H1 (cell line): ENCODE measurements around the gene ZSCAN1. TPM values are rescaled to one million over a fixed set of nuclear protein-coding genes. Genes with fewer than 3 reads are reported as not detected.

Source experiments
- BCL11A ChIP-seq, 2 experiments: IDR thresholded peaks; one replicate each; pipeline ENCODE4 v1.6.1; 2011; ENCODE audit warnings: low read depth in 2 of 2, low read length in 2 of 2, mild to moderate bottlenecking in 2 of 2
- CHD2 ChIP-seq: IDR thresholded peaks from 2 replicates; pipeline ENCODE4 v1.6.1; 2012; ENCODE audit warnings: low read length, improper control_type of control experiment
- polyA plus RNA-seq, 7 experiments: library from polyadenylated mRNA; depleted of rRNA in 3 of 7; stranded (reverse) in 5 of 7; unstranded in 2 of 7; fragments of >200 nt in 5 of 7; fragments of 200-250 nt in 2 of 7; gene quantifications; 1 replicate in 5 of 7; 2 replicates in 1 of 7; 4 replicates in 1 of 7; pipeline versions ENCODE4 v1.2.1 to v1.2.3, GENCODE V29; 2011 to 2013; ENCODE audit warnings: missing spikeins in 2 of 7, mixed read lengths in 2 of 7
- total RNA-seq: library from RNA; stranded (reverse); fragmentation: NEBNext Ultra II Directional; extraction: Animal tissue kit (Norgen Biotek cat#: 25700); gene quantifications from 2 replicates; pipeline ENCODE4 v1.2.1, GENCODE V29; 2021

Gene ZSCAN1
- total and polyA plus RNA-seq, 2 of the 8 experiments (the other 6 are each of a cell fraction or from before 2014, with no cell fraction given), result 1.2 to 4.3 TPM

DNA sequence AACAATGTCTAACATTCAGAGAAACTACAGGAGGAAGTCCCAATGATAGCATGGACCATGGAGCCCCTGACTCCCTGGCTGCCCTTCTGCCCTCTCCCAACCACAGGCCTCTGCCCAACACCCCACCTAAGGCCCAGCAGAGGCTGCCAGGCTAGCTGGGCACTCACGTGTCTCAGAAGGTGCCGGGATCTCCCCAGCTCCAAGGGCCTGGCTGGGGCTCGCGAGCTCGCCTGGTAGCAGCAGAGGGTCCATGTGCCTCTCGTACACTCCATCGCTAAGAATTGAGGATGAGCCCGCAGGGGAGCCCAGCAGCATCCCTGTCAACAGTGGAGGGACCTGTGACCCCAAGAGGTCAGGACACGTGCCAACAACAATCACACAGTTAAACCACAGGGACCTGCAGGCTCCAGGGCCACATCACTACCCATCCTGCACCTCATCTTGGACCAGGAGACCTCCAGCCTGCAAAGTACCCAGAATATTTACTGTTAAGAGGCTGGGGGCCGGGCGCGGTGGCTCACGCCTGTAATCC, 54.8 kb downstream of the ZSCAN1 start (continued):
- TF ChIP-seq CHD2 (no peak), BCL11A (IDR thresholded peaks at IDR 0.05; ENCODE audit: low read depth in 2 of 2, low read length in 2 of 2) (no peak)
